Measurements from ENCODE around the gene GLS2.
"Not testable (repeated sequence)": the region's sequence is repeated elsewhere in the genome, so short reads cannot be mapped to it uniquely, and the experiment has no call there.

The GLS2 gene

GRCh38 chr12:56488041-56488955, at the start of gene GLS2:
TSS of gene GLS2 (minus strand) at chr12:56488161. CDS start at chr12:56488118, 43 bp downstream.
- peak; percentile 35 to 67 for DNase-seq (ENCODE audit: low read depth in 1 of 2, low spot score in 1 of 2)

GRCh38 chr12:56537546-56537945, 49.6 kb upstream of the GLS2 start:
- DNase-seq (ENCODE audit: low read depth in 1 of 2, low spot score in 1 of 2), result no peak

GRCh38 chr12:56530390-56531055, 42.6 kb upstream of the GLS2 start:
- no peak for DNase-seq (ENCODE audit: low read depth in 1 of 2, low spot score in 1 of 2)

DNA sequence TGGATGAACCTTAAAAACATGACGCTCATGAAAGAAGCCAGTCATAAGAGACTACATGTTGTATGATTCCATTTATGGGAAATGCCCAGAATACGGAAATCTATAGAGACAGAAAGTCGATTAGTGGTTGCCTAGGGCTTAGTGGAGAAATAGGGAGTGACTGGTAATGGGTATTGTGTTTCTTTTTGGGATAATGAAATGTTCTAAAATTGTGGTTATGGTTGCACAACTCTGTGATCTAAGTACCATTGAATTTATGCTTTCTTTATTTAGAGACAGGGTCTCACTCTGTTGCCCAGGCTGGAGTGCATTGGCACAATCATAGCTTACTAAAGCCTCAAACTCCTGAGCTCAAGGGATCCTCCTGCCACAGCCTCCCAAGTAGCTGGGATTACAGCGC, 41.7 kb upstream of the GLS2 start:
- DNase-seq (ENCODE audit: low read depth in 1 of 2, low spot score in 1 of 2), result no peak

DNA sequence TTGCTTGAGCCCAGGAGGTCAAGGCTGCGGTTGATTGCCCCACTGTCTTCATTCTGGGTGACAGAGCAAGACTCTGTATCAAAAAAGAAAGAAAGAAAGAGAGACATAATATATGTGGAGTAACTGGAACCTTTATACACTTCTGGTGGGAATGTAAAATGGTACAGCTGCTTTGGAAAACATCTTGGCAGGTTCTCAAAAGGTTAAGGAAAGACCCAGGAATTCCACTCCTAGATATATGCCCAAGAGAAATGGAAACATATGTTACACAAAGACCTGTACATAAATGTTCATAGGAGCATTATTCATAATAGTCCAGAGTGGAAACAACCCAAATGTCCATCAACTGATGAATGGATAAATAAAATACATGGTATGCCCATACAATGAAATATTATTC, 40.9 kb upstream of the GLS2 start:
- DNase-seq (ENCODE audit: low read depth in 1 of 2, low spot score in 1 of 2), result no peak

GRCh38 chr12:56522411-56523193, 34.6 kb upstream of the GLS2 start:
- no peak for DNase-seq (ENCODE audit: low read depth in 1 of 2, low spot score in 1 of 2)

GRCh38 chr12:56521590-56522371, 33.8 kb upstream of the GLS2 start, which contains the start of gene RBMS2:
TSS of gene RBMS2 (plus strand) at chr12:56521820. CDS start at chr12:56522024, 204 bp downstream.
- DNase-seq (ENCODE audit: low read depth in 1 of 2, low spot score in 1 of 2), result peak in 1 of 2 donors; percentile 4

DNA sequence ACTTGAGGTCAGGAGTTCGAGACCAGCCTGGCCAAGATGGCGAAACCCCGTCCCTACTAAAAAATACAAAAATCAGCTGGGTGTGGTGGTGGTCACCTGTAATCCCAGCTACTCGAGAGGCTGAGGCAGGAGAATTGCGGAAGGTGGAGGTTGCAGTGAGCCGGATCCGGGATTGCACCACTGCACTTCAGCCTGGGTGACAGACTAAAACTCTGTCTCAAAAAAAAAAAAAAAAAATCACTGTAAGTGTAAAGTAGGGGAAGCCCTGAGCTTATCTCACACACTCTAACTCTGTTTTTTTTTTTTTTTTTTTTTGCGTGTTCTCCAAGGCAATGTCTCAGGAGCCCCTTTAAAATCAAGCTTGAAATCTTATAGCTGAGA, 33.2 kb upstream of the GLS2 start:
- no peak for DNase-seq (ENCODE audit: low read depth in 1 of 2, low spot score in 1 of 2)

- no peak for DNase-seq (ENCODE audit: low read depth in 1 of 2, low spot score in 1 of 2)
Measured at GRCh38 chr12:56520506-56520905, 32.5 kb upstream of the GLS2 start.

- DNase-seq (ENCODE audit: low read depth in 1 of 2, low spot score in 1 of 2), result no peak
Measured at GRCh38 chr12:56520048-56520447, 32.1 kb upstream of the GLS2 start.

DNA sequence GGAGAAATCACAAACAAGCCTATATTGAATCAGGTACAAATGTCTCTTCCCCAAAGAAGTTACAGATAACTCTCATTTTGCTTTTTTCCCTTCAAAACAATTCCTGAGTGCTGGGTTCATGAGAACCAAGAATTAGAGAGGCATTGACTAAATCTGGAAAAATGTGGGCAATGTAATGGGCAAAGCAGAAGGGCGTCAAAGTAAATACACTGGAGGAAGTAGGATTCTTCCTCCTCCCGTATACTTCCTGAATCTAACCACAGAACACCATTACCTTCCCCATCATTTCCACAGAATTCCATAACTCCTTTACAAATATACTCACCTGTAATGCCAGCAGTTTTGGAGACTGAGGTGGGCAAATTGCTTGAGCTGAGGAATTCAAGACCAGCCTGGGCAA, 30.6 kb upstream of the GLS2 start:
- DNase-seq (ENCODE audit: low read depth in 1 of 2, low spot score in 1 of 2), result no peak

DNA sequence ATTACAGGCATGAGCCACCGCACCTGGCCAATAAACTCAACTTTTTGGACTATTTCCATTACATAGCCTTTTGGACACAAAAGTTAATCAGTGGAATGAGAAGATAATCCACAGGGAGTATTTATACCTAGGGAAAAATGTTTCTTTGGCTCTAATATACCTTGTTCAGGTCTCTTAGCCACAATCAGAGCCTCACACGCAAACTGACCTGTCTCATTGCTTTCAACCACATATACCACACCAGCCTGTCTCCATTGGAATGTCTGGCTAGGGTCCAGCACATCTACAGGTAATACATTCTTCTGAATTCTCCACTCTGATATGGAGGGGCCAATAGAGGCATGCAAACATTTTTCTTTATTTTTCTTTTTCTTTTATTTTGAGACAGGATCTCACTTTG, 29.9 kb upstream of the GLS2 start:
- no peak for DNase-seq (ENCODE audit: low read depth in 1 of 2, low spot score in 1 of 2)

DNA sequence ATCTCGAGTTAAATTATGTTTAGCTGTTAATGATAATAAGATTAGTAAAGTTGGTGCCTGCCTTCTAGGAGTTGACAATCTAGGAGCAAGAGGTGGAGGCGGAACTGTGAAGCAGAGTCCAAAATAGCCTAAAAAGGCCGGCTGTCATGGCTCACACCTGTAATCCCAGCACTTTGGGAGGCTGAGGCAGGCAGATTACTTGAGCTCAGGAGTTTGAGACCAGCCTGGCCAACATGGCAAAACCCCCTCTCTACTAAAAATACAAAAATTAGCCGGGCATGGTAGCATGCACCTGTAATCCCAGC, 26.0 kb upstream of the GLS2 start:
- not testable (repeated sequence) for DNase-seq (ENCODE audit: low read depth in 1 of 2, low spot score in 1 of 2)

DNA sequence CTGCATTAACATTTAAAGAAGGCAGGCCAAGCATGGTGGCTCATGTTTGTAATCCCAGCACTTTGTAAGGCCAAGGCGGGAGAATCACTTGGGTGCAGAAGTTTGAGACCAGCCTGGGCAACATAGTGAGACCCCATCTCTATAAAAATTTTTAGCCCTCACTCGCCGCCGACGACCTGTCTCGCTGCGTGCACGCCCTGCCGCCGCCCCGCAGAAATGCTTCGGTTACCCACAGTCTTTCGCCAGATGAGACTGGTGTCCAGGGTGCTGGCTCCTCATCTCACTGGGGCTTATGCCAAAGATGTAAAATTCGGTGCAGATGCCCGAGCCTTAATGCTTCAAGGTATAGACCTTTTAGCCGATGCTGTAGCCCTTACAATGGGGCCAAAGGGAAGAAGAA, 22.8 kb upstream of the GLS2 start:
- DNase-seq (ENCODE audit: low read depth in 1 of 2, low spot score in 1 of 2), result no peak

DNA sequence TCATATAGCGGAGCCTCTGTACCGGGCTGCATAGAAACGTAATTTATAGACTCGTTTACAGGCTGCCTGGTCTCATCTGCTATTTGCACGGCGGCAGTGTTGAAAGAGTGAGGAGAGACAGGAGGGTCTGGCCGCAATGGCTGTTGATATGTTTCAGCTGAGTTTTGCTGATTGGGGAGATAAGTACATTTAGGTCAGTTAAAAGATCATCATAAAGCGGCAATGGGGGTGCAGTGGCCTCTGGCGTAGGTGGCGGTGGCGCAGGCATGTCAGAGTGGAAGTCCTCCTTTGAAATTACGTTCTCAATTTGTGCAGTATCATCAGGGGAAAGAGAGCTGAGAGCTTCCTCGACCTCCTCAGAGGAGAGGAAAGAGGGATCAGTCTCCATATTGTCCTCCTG, 11.9 kb upstream of the GLS2 start:
- DNase-seq (ENCODE audit: low read depth in 1 of 2, low spot score in 1 of 2), result not testable (repeated sequence)

DNA sequence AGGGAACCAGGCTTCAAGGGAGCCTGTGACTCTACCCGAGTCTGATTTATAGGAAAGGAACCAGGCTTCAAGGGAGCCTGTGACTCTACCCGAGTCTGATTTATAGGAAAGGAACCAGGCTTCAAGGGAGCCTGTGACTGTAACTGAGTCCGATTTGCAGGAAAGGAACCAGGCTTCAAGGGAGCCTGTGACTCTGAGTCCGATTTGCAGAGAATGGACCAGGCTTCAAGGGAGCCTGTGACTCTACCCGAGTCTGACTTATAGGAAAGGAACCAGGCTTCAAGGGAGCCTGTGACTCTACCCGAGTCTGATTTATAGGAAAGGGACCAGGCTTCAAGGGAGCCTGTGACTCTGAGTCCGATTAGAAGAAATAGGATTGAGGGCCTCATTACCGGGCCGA, 11.5 kb upstream of the GLS2 start:
- DNase-seq (ENCODE audit: low read depth in 1 of 2, low spot score in 1 of 2), result not testable (repeated sequence)

- DNase-seq (ENCODE audit: low read depth in 1 of 2, low spot score in 1 of 2), result not testable (repeated sequence)
Measured at GRCh38 chr12:56498126-56498902, 10.4 kb upstream of the GLS2 start.

DNA sequence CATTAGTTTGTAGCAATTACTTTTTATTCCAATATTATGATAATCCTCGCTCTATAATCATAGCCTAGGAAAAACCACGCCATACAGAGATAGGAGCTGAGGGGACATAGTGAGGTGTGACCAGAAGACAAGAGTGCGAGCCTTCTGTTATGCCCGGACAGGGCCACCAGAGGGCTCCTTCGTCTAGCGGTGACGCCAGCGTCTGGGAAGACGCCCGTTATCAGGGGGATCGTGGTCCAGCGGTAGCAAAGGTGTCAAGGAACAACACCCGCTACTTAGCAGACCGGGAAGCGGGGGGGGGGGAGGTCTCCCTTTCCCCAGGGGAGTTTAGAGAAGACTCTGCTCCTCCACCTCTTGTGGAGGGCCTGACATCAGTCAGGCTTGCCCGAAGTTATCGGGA, 8.7 kb upstream of the GLS2 start:
- DNase-seq (ENCODE audit: low read depth in 1 of 2, low spot score in 1 of 2), result peak; percentile 14 to 27

- not testable (repeated sequence) for DNase-seq (ENCODE audit: low read depth in 1 of 2, low spot score in 1 of 2)
Measured at GRCh38 chr12:56494481-56494880, 6.5 kb upstream of the GLS2 start.

GRCh38 chr12:56494106-56494415, 6.1 kb upstream of the GLS2 start:
- not testable (repeated sequence) for DNase-seq (ENCODE audit: low read depth in 1 of 2, low spot score in 1 of 2)

Measured in activated CD4-positive, alpha-beta T cell treated with anti-CD3 and anti-CD28 coated beads, Interleukin-2, amount 50 U/mL, for 24 hours (primary cell).